HL-60 (cell line): ENCODE data around the gene PRKRIP1.

Source experiments
- GABPA ChIP-seq: IDR thresholded peaks from 2 replicates; pipeline ENCODE4 v1.6.1; 2012; ENCODE audit warnings: low read depth
- POLR2AphosphoS5 ChIP-seq: IDR thresholded peaks from 2 replicates; pipeline ENCODE4 v1.6.1; 2012; ENCODE audit warnings: low read depth
- SPI1 ChIP-seq: IDR thresholded peaks from 2 replicates; pipeline ENCODE4 v1.6.1; 2012; ENCODE audit warnings: low read depth, mild to moderate bottlenecking, borderline replicate concordance
- TF ChIP-seq, protein P1 (sequence below): IDR thresholded peaks from one replicate; pipeline ENCODE4 v1.5.1; 2011; ENCODE audit warnings: low read length, control low read depth, inconsistent platforms; ENCODE audit not compliant: insufficient read depth
- TF ChIP-seq, protein P2 (sequence below): IDR thresholded peaks from 2 replicates; pipeline ENCODE4 v1.6.1; 2012; ENCODE audit warnings: low read depth; ENCODE audit not compliant: insufficient replicate concordance

DNA sequence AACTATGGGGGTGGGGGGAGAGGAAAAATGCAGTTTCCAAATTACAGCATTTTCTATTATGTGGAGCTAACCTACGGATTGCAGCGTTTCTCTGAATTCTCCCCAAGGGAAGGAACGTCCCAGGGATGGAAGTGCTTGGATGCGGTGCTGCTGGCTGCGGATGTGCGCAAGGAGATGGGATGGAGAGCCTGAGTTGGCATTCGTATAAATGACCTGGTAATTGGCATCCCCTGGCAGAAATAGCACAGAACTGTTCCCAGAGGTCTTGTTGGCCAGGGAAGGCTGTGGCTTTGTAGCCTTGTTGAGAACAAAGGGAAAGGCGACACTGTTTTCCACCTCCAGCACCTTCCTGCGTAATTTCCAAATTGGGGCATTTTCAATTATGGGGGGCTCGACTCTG, 40.0 kb downstream of the PRKRIP1 start:
- TF ChIP-seq, protein P1, sequence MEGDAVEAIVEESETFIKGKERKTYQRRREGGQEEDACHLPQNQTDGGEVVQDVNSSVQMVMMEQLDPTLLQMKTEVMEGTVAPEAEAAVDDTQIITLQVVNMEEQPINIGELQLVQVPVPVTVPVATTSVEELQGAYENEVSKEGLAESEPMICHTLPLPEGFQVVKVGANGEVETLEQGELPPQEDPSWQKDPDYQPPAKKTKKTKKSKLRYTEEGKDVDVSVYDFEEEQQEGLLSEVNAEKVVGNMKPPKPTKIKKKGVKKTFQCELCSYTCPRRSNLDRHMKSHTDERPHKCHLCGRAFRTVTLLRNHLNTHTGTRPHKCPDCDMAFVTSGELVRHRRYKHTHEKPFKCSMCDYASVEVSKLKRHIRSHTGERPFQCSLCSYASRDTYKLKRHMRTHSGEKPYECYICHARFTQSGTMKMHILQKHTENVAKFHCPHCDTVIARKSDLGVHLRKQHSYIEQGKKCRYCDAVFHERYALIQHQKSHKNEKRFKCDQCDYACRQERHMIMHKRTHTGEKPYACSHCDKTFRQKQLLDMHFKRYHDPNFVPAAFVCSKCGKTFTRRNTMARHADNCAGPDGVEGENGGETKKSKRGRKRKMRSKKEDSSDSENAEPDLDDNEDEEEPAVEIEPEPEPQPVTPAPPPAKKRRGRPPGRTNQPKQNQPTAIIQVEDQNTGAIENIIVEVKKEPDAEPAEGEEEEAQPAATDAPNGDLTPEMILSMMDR: no peak
- TF ChIP-seq, protein P2, sequence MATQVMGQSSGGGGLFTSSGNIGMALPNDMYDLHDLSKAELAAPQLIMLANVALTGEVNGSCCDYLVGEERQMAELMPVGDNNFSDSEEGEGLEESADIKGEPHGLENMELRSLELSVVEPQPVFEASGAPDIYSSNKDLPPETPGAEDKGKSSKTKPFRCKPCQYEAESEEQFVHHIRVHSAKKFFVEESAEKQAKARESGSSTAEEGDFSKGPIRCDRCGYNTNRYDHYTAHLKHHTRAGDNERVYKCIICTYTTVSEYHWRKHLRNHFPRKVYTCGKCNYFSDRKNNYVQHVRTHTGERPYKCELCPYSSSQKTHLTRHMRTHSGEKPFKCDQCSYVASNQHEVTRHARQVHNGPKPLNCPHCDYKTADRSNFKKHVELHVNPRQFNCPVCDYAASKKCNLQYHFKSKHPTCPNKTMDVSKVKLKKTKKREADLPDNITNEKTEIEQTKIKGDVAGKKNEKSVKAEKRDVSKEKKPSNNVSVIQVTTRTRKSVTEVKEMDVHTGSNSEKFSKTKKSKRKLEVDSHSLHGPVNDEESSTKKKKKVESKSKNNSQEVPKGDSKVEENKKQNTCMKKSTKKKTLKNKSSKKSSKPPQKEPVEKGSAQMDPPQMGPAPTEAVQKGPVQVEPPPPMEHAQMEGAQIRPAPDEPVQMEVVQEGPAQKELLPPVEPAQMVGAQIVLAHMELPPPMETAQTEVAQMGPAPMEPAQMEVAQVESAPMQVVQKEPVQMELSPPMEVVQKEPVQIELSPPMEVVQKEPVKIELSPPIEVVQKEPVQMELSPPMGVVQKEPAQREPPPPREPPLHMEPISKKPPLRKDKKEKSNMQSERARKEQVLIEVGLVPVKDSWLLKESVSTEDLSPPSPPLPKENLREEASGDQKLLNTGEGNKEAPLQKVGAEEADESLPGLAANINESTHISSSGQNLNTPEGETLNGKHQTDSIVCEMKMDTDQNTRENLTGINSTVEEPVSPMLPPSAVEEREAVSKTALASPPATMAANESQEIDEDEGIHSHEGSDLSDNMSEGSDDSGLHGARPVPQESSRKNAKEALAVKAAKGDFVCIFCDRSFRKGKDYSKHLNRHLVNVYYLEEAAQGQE: no peak
- TF ChIP-seq POLR2AphosphoS5 (no peak), SPI1 (no peak), GABPA (no peak)
